Measurements from ENCODE around the gene LSM10. TPM values are rescaled to one million over a fixed set of nuclear protein-coding genes. Genes with fewer than 3 reads are reported as not detected.

The LSM10 gene
- total and polyA plus RNA-seq, 9 of the 15 experiments (the other 6 are each of a cell fraction or from before 2014, with no cell fraction given) = 13.2 to 146 (median 68.9) TPM

- TF ChIP-seq LCOR (CRISPR knock-in tag; IDR thresholded peaks at IDR 0.05) (no peak), NFIX (CRISPR knock-in tag; IDR thresholded peaks at IDR 0.05; ENCODE audit: low read depth) (no peak), AFF4 (CRISPR knock-in tag; IDR thresholded peaks at IDR 0.05) (no peak), ASH1L (IDR thresholded peaks at IDR 0.05; ENCODE audit: borderline replicate concordance, low read depth, partially characterized antibody) (no peak), L3MBTL2 (IDR thresholded peaks at IDR 0.05) (peak; percentile 52; the same call in 1 of the 2 replicates), BRD9 (IDR thresholded peaks at IDR 0.05; ENCODE audit: low read depth, partially characterized antibody) (no peak), NR0B1 (IDR thresholded peaks at IDR 0.05; ENCODE audit: partially characterized antibody) (no peak), ELF2 (CRISPR knock-in tag; IDR thresholded peaks at IDR 0.05) (no peak), SREBF2 (CRISPR knock-in tag; IDR thresholded peaks at IDR 0.05) (no peak), GTF2F1 (IDR thresholded peaks at IDR 0.05; ENCODE audit: low read depth, low read length) (no peak), HDAC8 (tag; IDR thresholded peaks at IDR 0.05) (0 out of 2 replicates have a peak, but pooled peaks have one; percentile 28), CREM (IDR thresholded peaks at IDR 0.05; ENCODE audit: low read depth) (peak; percentile 68), SAFB (IDR thresholded peaks at IDR 0.05; ENCODE audit: borderline replicate concordance, low read depth, low read length) (no peak), SMARCA5 (IDR thresholded peaks at IDR 0.05) (no peak), KAT8 (IDR thresholded peaks at IDR 0.05; ENCODE audit: low read depth) (no peak)
- TF ChIP-seq, protein P1, sequence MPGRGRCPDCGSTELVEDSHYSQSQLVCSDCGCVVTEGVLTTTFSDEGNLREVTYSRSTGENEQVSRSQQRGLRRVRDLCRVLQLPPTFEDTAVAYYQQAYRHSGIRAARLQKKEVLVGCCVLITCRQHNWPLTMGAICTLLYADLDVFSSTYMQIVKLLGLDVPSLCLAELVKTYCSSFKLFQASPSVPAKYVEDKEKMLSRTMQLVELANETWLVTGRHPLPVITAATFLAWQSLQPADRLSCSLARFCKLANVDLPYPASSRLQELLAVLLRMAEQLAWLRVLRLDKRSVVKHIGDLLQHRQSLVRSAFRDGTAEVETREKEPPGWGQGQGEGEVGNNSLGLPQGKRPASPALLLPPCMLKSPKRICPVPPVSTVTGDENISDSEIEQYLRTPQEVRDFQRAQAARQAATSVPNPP (IDR thresholded peaks at IDR 0.05; ENCODE audit: borderline replicate concordance, insufficient read depth, insufficient read length) = no peak
- TF ChIP-seq, protein P2, sequence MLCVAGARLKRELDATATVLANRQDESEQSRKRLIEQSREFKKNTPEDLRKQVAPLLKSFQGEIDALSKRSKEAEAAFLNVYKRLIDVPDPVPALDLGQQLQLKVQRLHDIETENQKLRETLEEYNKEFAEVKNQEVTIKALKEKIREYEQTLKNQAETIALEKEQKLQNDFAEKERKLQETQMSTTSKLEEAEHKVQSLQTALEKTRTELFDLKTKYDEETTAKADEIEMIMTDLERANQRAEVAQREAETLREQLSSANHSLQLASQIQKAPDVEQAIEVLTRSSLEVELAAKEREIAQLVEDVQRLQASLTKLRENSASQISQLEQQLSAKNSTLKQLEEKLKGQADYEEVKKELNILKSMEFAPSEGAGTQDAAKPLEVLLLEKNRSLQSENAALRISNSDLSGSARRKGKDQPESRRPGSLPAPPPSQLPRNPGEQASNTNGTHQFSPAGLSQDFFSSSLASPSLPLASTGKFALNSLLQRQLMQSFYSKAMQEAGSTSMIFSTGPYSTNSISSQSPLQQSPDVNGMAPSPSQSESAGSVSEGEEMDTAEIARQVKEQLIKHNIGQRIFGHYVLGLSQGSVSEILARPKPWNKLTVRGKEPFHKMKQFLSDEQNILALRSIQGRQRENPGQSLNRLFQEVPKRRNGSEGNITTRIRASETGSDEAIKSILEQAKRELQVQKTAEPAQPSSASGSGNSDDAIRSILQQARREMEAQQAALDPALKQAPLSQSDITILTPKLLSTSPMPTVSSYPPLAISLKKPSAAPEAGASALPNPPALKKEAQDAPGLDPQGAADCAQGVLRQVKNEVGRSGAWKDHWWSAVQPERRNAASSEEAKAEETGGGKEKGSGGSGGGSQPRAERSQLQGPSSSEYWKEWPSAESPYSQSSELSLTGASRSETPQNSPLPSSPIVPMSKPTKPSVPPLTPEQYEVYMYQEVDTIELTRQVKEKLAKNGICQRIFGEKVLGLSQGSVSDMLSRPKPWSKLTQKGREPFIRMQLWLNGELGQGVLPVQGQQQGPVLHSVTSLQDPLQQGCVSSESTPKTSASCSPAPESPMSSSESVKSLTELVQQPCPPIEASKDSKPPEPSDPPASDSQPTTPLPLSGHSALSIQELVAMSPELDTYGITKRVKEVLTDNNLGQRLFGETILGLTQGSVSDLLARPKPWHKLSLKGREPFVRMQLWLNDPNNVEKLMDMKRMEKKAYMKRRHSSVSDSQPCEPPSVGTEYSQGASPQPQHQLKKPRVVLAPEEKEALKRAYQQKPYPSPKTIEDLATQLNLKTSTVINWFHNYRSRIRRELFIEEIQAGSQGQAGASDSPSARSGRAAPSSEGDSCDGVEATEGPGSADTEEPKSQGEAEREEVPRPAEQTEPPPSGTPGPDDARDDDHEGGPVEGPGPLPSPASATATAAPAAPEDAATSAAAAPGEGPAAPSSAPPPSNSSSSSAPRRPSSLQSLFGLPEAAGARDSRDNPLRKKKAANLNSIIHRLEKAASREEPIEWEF (CRISPR knock-in tag; IDR thresholded peaks at IDR 0.05) = no peak
These were observed 3.3 kb upstream of the LSM10 start (continued) for GRCh38 chr1:36400825-36401601.

Data from K562 (cell line).